ENCODE data around the gene SLC66A2.

The SLC66A2 gene

DNA sequence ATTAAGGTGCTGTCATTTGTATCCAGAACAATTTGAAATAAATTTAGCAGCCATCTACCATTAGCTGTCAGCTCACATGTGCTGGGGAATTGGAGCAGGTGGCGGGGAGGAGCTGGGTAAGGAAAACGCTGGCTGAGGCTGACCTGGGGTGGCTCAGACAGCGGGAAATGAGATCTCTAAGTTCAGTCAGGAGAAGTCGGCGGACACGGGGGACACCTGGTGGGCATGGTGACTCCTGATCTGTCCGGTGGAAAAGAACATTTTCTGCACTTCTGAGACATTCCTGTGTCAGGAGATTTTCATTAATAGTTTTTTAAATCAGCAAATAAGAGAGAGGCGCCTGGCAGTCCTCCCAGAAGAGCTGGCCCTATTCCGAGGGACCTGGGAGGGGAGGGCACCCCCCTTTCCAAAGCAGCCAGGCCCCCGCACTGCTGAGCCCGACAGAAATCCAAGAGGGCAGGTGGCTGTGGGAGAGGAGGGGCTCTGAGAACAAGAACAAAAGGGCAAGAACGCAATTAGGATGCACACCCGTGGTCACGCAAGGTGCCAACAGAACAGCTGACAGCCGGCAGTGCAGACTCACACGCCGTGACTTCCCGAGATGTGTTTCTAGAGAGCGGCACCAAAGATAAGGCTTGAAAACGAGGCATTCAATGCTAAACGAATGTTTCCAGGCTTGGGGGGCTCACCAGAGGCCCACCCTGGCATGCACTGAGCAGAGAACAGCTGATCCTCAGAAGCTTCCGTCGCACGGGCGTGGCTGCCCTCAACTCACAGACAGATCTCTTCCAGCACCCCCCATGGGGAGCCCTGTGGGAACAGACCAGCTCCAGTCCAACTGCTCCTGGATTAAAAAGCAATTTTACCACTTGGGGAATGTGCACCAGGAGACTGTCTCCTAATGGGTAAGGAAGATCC lies 26.4 kb downstream of the SLC66A2 start:
- TF ChIP-seq, protein P1, sequence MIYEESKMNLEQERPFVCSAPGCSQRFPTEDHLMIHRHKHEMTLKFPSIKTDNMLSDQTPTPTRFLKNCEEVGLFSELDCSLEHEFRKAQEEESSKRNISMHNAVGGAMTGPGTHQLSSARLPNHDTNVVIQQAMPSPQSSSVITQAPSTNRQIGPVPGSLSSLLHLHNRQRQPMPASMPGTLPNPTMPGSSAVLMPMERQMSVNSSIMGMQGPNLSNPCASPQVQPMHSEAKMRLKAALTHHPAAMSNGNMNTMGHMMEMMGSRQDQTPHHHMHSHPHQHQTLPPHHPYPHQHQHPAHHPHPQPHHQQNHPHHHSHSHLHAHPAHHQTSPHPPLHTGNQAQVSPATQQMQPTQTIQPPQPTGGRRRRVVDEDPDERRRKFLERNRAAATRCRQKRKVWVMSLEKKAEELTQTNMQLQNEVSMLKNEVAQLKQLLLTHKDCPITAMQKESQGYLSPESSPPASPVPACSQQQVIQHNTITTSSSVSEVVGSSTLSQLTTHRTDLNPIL (CRISPR knock-in tag; IDR thresholded peaks at IDR 0.05; ENCODE audit: low read depth), result no peak
- TF ChIP-seq OSR1 (CRISPR knock-in tag; IDR thresholded peaks at IDR 0.05) (no peak), ZFP3 (CRISPR knock-in tag; IDR thresholded peaks at IDR 0.05) (no peak), ZNF70 (CRISPR knock-in tag; IDR thresholded peaks at IDR 0.05) (no peak)
- no peak for ATAC-seq

DNA sequence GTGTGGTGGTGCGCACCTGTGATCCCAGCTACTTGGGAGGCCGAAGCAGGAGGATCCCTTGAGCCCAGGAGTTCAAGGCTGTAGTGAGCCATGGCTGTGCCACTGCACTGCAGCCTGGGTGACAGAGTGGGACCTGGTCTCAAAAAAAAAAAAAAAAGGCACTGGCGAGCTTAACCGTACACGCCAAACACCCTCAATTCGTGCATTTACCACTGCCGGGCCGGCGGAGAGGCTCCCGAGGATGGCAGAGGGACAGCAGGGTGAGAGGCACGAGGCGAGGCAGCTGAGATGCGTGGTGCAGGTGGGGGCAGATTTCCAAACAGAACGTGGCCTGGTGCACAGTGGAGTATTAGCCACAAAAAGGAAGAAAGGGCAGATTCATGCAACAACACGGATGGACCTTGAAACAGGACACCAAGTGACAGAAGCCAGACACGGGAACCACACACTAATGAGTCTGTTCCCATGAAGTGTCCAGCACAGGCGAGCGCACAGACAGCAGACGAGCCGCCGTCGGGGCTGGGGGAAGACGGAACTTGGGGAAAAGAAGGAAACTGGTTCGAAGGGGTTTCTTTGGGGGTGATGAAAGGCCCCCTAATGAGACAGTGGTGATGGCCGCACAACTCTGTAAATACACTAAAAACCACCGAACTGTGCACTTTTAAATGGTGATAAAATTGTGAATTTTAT lies 27.4 kb downstream of the SLC66A2 start:
- ATAC-seq, result no peak

DNA sequence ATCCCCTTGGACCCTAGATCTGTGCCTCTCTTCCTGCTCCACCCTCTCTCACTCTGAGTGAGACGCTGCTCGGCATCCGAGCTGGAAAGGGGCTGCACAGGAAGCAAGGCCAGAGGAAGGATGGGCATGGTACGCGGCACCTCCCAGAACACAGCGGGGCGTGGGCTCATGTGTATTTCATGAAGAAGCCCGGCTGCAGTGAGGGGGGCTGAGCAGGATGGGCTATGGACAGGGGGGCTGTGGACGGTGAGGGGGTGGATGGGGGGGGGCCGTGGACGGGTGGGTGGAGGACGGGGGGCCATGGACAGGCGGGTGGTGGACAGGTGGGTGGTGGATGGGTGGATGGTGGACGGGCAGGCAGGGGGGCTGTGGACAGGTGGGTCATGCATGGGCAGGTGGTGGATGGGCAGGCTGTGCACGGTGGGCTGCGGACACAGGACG lies 28.5 kb downstream of the SLC66A2 start:
- TF ChIP-seq ARNTL (CRISPR knock-in tag; IDR thresholded peaks at IDR 0.05; ENCODE audit: borderline replicate concordance, low read depth) (no peak), CSDC2 (CRISPR knock-in tag; IDR thresholded peaks at IDR 0.05) (no peak), PPARA (CRISPR knock-in tag; IDR thresholded peaks at IDR 0.05; ENCODE audit: borderline replicate concordance) (no peak), RARB (CRISPR knock-in tag; IDR thresholded peaks at IDR 0.05) (no peak), ZC3H10 (CRISPR knock-in tag; IDR thresholded peaks at IDR 0.05) (no peak), GLIS3 (CRISPR knock-in tag; IDR thresholded peaks at IDR 0.05) (no peak)
- TF ChIP-seq, protein P2, sequence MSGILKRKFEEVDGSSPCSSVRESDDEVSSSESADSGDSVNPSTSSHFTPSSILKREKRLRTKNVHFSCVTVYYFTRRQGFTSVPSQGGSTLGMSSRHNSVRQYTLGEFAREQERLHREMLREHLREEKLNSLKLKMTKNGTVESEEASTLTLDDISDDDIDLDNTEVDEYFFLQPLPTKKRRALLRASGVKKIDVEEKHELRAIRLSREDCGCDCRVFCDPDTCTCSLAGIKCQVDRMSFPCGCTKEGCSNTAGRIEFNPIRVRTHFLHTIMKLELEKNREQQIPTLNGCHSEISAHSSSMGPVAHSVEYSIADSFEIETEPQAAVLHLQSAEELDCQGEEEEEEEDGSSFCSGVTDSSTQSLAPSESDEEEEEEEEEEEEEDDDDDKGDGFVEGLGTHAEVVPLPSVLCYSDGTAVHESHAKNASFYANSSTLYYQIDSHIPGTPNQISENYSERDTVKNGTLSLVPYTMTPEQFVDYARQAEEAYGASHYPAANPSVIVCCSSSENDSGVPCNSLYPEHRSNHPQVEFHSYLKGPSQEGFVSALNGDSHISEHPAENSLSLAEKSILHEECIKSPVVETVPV (CRISPR knock-in tag; IDR thresholded peaks at IDR 0.05), result no peak
- no peak for ATAC-seq

More for the DNA sequence above, 27.4 kb downstream of the SLC66A2 start:
- TF ChIP-seq, protein P1 (CRISPR knock-in tag; IDR thresholded peaks at IDR 0.05; ENCODE audit: low read depth), result no peak
- TF ChIP-seq PPARA (CRISPR knock-in tag; IDR thresholded peaks at IDR 0.05; ENCODE audit: borderline replicate concordance) (no peak), TOX (CRISPR knock-in tag; IDR thresholded peaks at IDR 0.05; ENCODE audit: borderline replicate concordance) (no peak), CSDC2 (CRISPR knock-in tag; IDR thresholded peaks at IDR 0.05) (no peak), SNAI2 (CRISPR knock-in tag; IDR thresholded peaks at IDR 0.05) (no peak), RARB (CRISPR knock-in tag; IDR thresholded peaks at IDR 0.05) (no peak)

DNA sequence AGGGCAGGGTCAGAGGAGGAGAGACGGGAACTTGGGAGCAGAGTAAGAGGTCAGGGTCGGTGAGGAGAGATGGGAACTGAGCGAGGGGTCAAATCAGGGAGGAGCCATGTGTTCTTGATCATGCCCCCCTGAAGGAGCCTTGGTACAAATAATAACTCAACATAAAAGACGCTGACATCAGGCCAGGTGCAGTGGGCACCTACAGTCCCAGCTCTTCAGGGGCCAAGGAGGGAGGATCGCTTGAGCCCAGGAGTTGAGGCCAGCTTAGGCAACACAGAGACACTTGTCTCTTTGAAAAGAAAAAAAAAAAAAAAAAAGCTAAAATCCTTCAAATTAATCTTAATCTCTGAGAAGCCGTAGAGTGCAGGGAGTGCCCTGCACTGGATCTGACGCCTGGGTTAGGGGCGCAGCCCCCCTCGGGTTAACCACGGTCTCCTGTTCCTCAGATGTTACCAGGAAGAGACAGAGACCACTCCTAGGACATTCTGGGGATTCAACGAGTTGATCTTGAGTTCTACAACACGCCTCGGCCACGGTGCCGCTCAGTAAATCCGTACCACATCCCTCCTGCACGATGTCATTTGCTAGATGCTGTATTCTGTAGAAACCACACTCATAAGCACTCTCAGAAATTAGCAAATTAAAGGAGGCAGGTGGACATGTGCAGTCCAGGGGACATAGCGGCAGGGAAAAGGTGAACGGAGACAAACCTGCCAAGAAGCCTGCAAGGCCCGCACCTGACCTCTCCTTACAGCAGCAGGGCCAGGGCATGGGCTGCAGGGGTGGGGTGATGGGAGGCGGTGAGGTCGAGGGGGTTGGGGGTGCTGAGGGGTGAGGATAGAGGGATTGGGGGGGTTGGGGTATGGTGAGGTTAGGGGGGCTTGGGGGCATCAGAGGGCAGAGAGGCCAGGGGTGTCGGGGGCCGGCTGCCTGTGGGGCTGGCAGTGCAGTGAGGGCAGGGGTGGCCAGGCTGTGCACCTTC lies 29.2 kb downstream of the SLC66A2 start:
- no peak for ATAC-seq
- TF ChIP-seq RARB (CRISPR knock-in tag; IDR thresholded peaks at IDR 0.05) (no peak), ZFP30 (CRISPR knock-in tag; IDR thresholded peaks at IDR 0.05) (no peak), BACH2 (CRISPR knock-in tag; IDR thresholded peaks at IDR 0.05; ENCODE audit: borderline replicate concordance) (no peak), CSDC2 (CRISPR knock-in tag; IDR thresholded peaks at IDR 0.05) (no peak), ZFP3 (CRISPR knock-in tag; IDR thresholded peaks at IDR 0.05) (no peak), ISL1 (CRISPR knock-in tag; IDR thresholded peaks at IDR 0.05) (no peak), OSR1 (CRISPR knock-in tag; IDR thresholded peaks at IDR 0.05) (no peak)
- TF ChIP-seq, protein P3, sequence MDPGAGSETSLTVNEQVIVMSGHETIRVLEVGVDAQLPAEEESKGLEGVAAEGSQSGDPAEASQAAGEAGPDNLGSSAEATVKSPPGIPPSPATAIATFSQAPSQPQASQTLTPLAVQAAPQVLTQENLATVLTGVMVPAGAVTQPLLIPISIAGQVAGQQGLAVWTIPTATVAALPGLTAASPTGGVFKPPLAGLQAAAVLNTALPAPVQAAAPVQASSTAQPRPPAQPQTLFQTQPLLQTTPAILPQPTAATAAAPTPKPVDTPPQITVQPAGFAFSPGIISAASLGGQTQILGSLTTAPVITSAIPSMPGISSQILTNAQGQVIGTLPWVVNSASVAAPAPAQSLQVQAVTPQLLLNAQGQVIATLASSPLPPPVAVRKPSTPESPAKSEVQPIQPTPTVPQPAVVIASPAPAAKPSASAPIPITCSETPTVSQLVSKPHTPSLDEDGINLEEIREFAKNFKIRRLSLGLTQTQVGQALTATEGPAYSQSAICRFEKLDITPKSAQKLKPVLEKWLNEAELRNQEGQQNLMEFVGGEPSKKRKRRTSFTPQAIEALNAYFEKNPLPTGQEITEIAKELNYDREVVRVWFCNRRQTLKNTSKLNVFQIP (CRISPR knock-in tag; IDR thresholded peaks at IDR 0.05; ENCODE audit: borderline replicate concordance, low read depth), result no peak
- TF ChIP-seq, protein P4, sequence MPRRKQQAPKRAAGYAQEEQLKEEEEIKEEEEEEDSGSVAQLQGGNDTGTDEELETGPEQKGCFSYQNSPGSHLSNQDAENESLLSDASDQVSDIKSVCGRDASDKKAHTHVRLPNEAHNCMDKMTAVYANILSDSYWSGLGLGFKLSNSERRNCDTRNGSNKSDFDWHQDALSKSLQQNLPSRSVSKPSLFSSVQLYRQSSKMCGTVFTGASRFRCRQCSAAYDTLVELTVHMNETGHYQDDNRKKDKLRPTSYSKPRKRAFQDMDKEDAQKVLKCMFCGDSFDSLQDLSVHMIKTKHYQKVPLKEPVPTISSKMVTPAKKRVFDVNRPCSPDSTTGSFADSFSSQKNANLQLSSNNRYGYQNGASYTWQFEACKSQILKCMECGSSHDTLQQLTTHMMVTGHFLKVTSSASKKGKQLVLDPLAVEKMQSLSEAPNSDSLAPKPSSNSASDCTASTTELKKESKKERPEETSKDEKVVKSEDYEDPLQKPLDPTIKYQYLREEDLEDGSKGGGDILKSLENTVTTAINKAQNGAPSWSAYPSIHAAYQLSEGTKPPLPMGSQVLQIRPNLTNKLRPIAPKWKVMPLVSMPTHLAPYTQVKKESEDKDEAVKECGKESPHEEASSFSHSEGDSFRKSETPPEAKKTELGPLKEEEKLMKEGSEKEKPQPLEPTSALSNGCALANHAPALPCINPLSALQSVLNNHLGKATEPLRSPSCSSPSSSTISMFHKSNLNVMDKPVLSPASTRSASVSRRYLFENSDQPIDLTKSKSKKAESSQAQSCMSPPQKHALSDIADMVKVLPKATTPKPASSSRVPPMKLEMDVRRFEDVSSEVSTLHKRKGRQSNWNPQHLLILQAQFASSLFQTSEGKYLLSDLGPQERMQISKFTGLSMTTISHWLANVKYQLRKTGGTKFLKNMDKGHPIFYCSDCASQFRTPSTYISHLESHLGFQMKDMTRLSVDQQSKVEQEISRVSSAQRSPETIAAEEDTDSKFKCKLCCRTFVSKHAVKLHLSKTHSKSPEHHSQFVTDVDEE (CRISPR knock-in tag; IDR thresholded peaks at IDR 0.05), result no peak
- TF ChIP-seq, protein P5, sequence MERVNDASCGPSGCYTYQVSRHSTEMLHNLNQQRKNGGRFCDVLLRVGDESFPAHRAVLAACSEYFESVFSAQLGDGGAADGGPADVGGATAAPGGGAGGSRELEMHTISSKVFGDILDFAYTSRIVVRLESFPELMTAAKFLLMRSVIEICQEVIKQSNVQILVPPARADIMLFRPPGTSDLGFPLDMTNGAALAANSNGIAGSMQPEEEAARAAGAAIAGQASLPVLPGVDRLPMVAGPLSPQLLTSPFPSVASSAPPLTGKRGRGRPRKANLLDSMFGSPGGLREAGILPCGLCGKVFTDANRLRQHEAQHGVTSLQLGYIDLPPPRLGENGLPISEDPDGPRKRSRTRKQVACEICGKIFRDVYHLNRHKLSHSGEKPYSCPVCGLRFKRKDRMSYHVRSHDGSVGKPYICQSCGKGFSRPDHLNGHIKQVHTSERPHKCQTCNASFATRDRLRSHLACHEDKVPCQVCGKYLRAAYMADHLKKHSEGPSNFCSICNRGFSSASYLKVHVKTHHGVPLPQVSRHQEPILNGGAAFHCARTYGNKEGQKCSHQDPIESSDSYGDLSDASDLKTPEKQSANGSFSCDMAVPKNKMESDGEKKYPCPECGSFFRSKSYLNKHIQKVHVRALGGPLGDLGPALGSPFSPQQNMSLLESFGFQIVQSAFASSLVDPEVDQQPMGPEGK (CRISPR knock-in tag; IDR thresholded peaks at IDR 0.05; ENCODE audit: borderline replicate concordance), result no peak
- TF ChIP-seq, protein P2 (CRISPR knock-in tag; IDR thresholded peaks at IDR 0.05), result no peak

All from SK-N-SH treated with all-trans-retinoic acid at 6 μM for 48 hours (cell line).